HepG2 (cell line): Measurements from ENCODE around the gene SYCE3. TPM values are rescaled to one million over a fixed set of nuclear protein-coding genes. Genes with fewer than 3 reads are reported as not detected.
A peak's percentile ranks its signal among the peaks of the same experiment; 100 is the strongest.

ENCODE experiments used
- CEBPB ChIP-seq: IDR thresholded peaks from 2 replicates; pipeline ENCODE4 v1.6.1; 2011; ENCODE audit warnings: low read depth, low read length, improper control_type of control experiment, borderline replicate concordance
- EZH2 ChIP-seq: conservative IDR thresholded peaks from 2 replicates; pipeline ENCODE4 v1.6.1; 2012; ENCODE audit warnings: mild to moderate bottlenecking, low read depth, low read length, moderate library complexity
- FOXA1 ChIP-seq, 2 experiments: fragments of 450-650 bp in 1 of 2; sonication (generic) in 1 of 2; formaldehyde crosslinking in 1 of 2; IDR thresholded peaks; 2 replicates each; pipeline versions ENCODE4 v1.4.0 to v1.6.1; 2016 to 2020; ENCODE audit warnings: missing genetic modification reagents in 1 of 2
- FOXC1 ChIP-seq: sonication (generic); formaldehyde crosslinking; IDR thresholded peaks from 2 replicates; pipeline ENCODE4 v1.8.0; 2022; ENCODE audit warnings: mild to moderate bottlenecking, missing genetic modification reagents, borderline replicate concordance
- HNRNPL ChIP-seq: fragments of 200-400 bp; formaldehyde crosslinking; IDR thresholded peaks from 2 replicates; pipeline ENCODE4 v1.6.1; 2017; ENCODE audit warnings: mild to moderate bottlenecking, low read depth, low read length
- HNRNPUL1 ChIP-seq: fragments of 200-400 bp; formaldehyde crosslinking; IDR thresholded peaks from 2 replicates; pipeline ENCODE4 v1.6.1; 2017; ENCODE audit warnings: low read depth, mild to moderate bottlenecking, low read length, moderate library complexity
- HOXA3 ChIP-seq: sonication (generic); formaldehyde crosslinking; IDR thresholded peaks from 2 replicates; pipeline ENCODE4 v1.5.0; 2020; ENCODE audit warnings: missing genetic modification reagents
- MED13 ChIP-seq: sonication (generic); formaldehyde crosslinking; IDR thresholded peaks from 2 replicates; pipeline ENCODE4 v1.5.0; 2020; ENCODE audit warnings: missing genetic modification reagents
- POLR2AphosphoS5 ChIP-seq: IDR thresholded peaks from 2 replicates; pipeline ENCODE4 v1.6.1; 2012; ENCODE audit warnings: low read depth, low read length
- REL ChIP-seq: sonication (generic); formaldehyde crosslinking; conservative IDR thresholded peaks from 2 replicates; pipeline ENCODE4 v1.8.0; 2022; ENCODE audit warnings: mild to moderate bottlenecking, missing genetic modification reagents, moderate library complexity
- SIN3A ChIP-seq: IDR thresholded peaks from 2 replicates; pipeline ENCODE4 v1.6.1; 2011; ENCODE audit warnings: low read depth, mild to moderate bottlenecking, control low read depth, low read length, borderline replicate concordance
- TRIM24 ChIP-seq: sonication (generic); formaldehyde crosslinking; IDR thresholded peaks from 2 replicates; pipeline ENCODE4 v1.8.0; 2022; ENCODE audit warnings: mild to moderate bottlenecking, missing genetic modification reagents
- ZEB1 ChIP-seq: IDR thresholded peaks from 2 replicates; pipeline ENCODE4 v1.6.1; 2012; ENCODE audit warnings: mild to moderate bottlenecking, low read depth, inconsistent platforms; ENCODE audit not compliant: insufficient replicate concordance
- ZNF136 ChIP-seq: sonication (generic); formaldehyde crosslinking; IDR thresholded peaks from 2 replicates; pipeline ENCODE4 v1.8.1; 2022; ENCODE audit warnings: low read depth, mild to moderate bottlenecking, moderate library complexity, missing genetic modification reagents
- ZNF256 ChIP-seq: sonication (generic); formaldehyde crosslinking; conservative IDR thresholded peaks from 2 replicates; pipeline ENCODE4 v1.4.0; 2020; ENCODE audit warnings: missing genetic modification reagents
- ZNF761 ChIP-seq: sonication (generic); formaldehyde crosslinking; conservative IDR thresholded peaks from 2 replicates; pipeline ENCODE4 v1.4.0; 2020; ENCODE audit warnings: mild to moderate bottlenecking, missing genetic modification reagents
- ZSCAN31 ChIP-seq: sonication (generic); formaldehyde crosslinking; IDR thresholded peaks from 2 replicates; pipeline ENCODE4 v1.5.0; 2020; ENCODE audit warnings: low read depth, mild to moderate bottlenecking, missing genetic modification reagents
- polyA plus RNA-seq, 8 experiments: library from polyadenylated mRNA; depleted of rRNA in 3 of 8; stranded (reverse) in 7 of 8; unstranded in 1 of 8; fragments of >200 nt; fragmentation: Illumina TruSeq in 4 of 8; extraction: Trizol in 4 of 8; gene quantifications; 2 replicates each; pipeline versions ENCODE4 v1.2.1 to v1.2.3, GENCODE V29; 2011 to 2016; ENCODE audit warnings: low read depth in 4 of 8, missing spikeins in 1 of 8, mixed read lengths in 1 of 8; ENCODE audit not compliant: insufficient read depth in 1 of 8
- total RNA-seq, 5 experiments: library from RNA; depleted of rRNA; stranded (reverse); fragments of >200 nt; fragmentation: Illumina TruSeq; extraction: Trizol; gene quantifications; 2 replicates each; pipeline ENCODE4 v1.2.3, GENCODE V29; 2016; ENCODE audit warnings: low read depth in 1 of 5
- TF ChIP-seq, protein P1 (sequence below): sonication (generic); formaldehyde crosslinking; IDR thresholded peaks from 2 replicates; pipeline ENCODE4 v1.9.0; 2021; ENCODE audit warnings: mild to moderate bottlenecking, missing genetic modification reagents
- TF ChIP-seq, protein P2 (sequence below): IDR thresholded peaks from 2 replicates; pipeline ENCODE4 v1.6.1; 2012; ENCODE audit warnings: inconsistent platforms
- TF ChIP-seq, protein P3 (sequence below): sonication (generic); formaldehyde crosslinking; IDR thresholded peaks from 2 replicates; pipeline ENCODE4 v1.9.0; 2021; ENCODE audit warnings: missing genetic modification reagents, borderline replicate concordance
- TF ChIP-seq, protein P4 (sequence below): sonication (generic); formaldehyde crosslinking; IDR thresholded peaks from 2 replicates; pipeline ENCODE4 v1.5.1; 2020; ENCODE audit warnings: missing genetic modification reagents, mild to moderate bottlenecking, borderline replicate concordance

Gene SYCE3
- total and polyA plus RNA-seq, 2 of the 13 experiments (the other 11 are each of a cell fraction or from before 2014, with no cell fraction given): not detected

DNA sequence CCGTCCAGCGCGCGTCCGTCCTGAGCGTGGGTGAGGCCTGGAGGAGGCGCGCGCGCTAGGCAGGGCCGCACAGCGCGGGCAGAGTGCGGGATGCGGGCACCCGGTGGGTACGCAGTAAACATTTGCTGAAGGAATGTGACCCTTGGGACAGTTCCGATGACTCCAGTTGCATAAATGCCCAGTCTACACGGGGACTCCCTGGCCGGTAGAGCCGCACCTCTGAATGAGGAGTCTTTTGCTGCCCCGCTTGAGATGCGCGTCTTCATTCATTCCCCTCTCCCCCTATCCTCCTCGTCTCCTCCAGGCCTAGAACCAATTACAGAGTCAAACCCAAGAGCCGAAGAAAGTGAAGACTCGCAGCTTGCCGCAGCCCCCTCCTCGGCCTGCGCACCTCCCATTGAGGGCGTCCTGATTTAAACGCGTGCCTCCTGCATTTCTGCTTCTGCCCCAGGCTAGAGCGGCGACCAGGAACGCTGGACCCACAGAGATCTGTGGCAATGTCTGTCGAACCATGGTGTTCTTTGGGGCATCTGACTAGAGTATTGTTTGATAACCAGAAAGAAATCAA, 20.7 kb upstream of the SYCE3 start (continued):
- TF ChIP-seq, protein P1, sequence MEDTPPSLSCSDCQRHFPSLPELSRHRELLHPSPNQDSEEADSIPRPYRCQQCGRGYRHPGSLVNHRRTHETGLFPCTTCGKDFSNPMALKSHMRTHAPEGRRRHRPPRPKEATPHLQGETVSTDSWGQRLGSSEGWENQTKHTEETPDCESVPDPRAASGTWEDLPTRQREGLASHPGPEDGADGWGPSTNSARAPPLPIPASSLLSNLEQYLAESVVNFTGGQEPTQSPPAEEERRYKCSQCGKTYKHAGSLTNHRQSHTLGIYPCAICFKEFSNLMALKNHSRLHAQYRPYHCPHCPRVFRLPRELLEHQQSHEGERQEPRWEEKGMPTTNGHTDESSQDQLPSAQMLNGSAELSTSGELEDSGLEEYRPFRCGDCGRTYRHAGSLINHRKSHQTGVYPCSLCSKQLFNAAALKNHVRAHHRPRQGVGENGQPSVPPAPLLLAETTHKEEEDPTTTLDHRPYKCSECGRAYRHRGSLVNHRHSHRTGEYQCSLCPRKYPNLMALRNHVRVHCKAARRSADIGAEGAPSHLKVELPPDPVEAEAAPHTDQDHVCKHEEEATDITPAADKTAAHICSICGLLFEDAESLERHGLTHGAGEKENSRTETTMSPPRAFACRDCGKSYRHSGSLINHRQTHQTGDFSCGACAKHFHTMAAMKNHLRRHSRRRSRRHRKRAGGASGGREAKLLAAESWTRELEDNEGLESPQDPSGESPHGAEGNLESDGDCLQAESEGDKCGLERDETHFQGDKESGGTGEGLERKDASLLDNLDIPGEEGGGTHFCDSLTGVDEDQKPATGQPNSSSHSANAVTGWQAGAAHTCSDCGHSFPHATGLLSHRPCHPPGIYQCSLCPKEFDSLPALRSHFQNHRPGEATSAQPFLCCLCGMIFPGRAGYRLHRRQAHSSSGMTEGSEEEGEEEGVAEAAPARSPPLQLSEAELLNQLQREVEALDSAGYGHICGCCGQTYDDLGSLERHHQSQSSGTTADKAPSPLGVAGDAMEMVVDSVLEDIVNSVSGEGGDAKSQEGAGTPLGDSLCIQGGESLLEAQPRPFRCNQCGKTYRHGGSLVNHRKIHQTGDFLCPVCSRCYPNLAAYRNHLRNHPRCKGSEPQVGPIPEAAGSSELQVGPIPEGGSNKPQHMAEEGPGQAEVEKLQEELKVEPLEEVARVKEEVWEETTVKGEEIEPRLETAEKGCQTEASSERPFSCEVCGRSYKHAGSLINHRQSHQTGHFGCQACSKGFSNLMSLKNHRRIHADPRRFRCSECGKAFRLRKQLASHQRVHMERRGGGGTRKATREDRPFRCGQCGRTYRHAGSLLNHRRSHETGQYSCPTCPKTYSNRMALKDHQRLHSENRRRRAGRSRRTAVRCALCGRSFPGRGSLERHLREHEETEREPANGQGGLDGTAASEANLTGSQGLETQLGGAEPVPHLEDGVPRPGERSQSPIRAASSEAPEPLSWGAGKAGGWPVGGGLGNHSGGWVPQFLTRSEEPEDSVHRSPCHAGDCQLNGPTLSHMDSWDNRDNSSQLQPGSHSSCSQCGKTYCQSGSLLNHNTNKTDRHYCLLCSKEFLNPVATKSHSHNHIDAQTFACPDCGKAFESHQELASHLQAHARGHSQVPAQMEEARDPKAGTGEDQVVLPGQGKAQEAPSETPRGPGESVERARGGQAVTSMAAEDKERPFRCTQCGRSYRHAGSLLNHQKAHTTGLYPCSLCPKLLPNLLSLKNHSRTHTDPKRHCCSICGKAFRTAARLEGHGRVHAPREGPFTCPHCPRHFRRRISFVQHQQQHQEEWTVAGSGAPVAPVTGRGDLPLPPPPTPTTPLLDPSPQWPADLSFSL (CRISPR knock-in tag): no peak
- TF ChIP-seq TRIM24 (CRISPR knock-in tag): no peak
- TF ChIP-seq HNRNPL: 0 out of 2 replicates have a peak, but pooled peaks have one; percentile 41
- TF ChIP-seq ZNF761: peak; percentile 37; the same call in 1 of the 2 replicates
- TF ChIP-seq ZSCAN31: peak; percentile 27; the same call in 1 of the 2 replicates
- no peak for TF ChIP-seq ZNF256
- TF ChIP-seq, protein P2, sequence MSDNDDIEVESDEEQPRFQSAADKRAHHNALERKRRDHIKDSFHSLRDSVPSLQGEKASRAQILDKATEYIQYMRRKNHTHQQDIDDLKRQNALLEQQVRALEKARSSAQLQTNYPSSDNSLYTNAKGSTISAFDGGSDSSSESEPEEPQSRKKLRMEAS: no peak
- TF ChIP-seq FOXC1: no peak
- TF ChIP-seq, protein P3, sequence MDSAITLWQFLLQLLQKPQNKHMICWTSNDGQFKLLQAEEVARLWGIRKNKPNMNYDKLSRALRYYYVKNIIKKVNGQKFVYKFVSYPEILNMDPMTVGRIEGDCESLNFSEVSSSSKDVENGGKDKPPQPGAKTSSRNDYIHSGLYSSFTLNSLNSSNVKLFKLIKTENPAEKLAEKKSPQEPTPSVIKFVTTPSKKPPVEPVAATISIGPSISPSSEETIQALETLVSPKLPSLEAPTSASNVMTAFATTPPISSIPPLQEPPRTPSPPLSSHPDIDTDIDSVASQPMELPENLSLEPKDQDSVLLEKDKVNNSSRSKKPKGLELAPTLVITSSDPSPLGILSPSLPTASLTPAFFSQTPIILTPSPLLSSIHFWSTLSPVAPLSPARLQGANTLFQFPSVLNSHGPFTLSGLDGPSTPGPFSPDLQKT (CRISPR knock-in tag): no peak
- 0 out of 2 replicates have a peak, but pooled peaks have one; percentile 20 for TF ChIP-seq REL
- no peak for TF ChIP-seq HNRNPUL1
- no peak for TF ChIP-seq EZH2
- no peak for TF ChIP-seq POLR2AphosphoS5
- TF ChIP-seq ZNF136 (CRISPR knock-in tag): no peak
- TF ChIP-seq HOXA3 (CRISPR knock-in tag): no peak
- 0 out of 2 replicates have a peak, but pooled peaks have one; percentile 35 for TF ChIP-seq MED13 (CRISPR knock-in tag)
- no peak for TF ChIP-seq CEBPB
- TF ChIP-seq ZEB1: no peak
- TF ChIP-seq FOXA1 (IDR thresholded peaks at IDR 0.05): no peak
- no peak for TF ChIP-seq FOXA1 (CRISPR knock-in tag; IDR thresholded peaks at IDR 0.05)
- TF ChIP-seq SIN3A: peak; percentile 17; the same call in 1 of the 2 replicates
- TF ChIP-seq, protein P4, sequence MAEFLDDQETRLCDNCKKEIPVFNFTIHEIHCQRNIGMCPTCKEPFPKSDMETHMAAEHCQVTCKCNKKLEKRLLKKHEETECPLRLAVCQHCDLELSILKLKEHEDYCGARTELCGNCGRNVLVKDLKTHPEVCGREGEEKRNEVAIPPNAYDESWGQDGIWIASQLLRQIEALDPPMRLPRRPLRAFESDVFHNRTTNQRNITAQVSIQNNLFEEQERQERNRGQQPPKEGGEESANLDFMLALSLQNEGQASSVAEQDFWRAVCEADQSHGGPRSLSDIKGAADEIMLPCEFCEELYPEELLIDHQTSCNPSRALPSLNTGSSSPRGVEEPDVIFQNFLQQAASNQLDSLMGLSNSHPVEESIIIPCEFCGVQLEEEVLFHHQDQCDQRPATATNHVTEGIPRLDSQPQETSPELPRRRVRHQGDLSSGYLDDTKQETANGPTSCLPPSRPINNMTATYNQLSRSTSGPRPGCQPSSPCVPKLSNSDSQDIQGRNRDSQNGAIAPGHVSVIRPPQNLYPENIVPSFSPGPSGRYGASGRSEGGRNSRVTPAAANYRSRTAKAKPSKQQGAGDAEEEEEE (CRISPR knock-in tag): no peak
